ENCODE data around the gene CPXM2.

GRCh38 chr10:123750901-123751300 lies 140.7 kb downstream of the CPXM2 start:
- TF ChIP-seq EZH2 (IDR thresholded peaks at IDR 0.05; ENCODE audit: low read length, unreplicated experiment) (no peak), CTCF (conservative IDR thresholded peaks at IDR 0.05; ENCODE audit: low read depth, low read length) (no peak), EZH2phosphoT487 (IDR thresholded peaks at IDR 0.05; ENCODE audit: borderline replicate concordance, low read length) (no peak)
